K562 (cell line): Measurements from ENCODE around the gene HSDL1. TPM values are rescaled to one million over a fixed set of nuclear protein-coding genes. Genes with fewer than 3 reads are reported as not detected.

Source experiments
- ATF3 ChIP-seq, 2 experiments: fragments of 450-650 bp in 1 of 2; sonication (generic) in 1 of 2; formaldehyde crosslinking in 1 of 2; IDR thresholded peaks in 1 of 2; conservative IDR thresholded peaks in 1 of 2; 2 replicates each; pipeline versions ENCODE4 v1.6.1 to v1.8.1; 2016 to 2023; ENCODE audit warnings: mild to moderate bottlenecking in 2 of 2, moderate library complexity in 2 of 2, inconsistent platforms in 1 of 2, missing genetic modification reagents in 1 of 2
- EGR1 ChIP-seq: fragments of 450-650 bp; conservative IDR thresholded peaks from 2 replicates; pipeline ENCODE4 v1.6.1; 2017; ENCODE audit warnings: mild to moderate bottlenecking
- SMARCC2 ChIP-seq: fragments of 450-650 bp; IDR thresholded peaks from 2 replicates; pipeline ENCODE4 v1.6.1; 2017; ENCODE audit warnings: antibody characterized with exemption, moderate library complexity, mild to moderate bottlenecking, low read depth
- USF1 ChIP-seq: sonication (generic); formaldehyde crosslinking; IDR thresholded peaks from 2 replicates; pipeline ENCODE4 v1.9.0; 2022; ENCODE audit warnings: mild to moderate bottlenecking, missing genetic modification reagents
- ZMIZ1 ChIP-seq, 2 experiments: fragments of 150-350 bp in 1 of 2; IDR thresholded peaks; 2 replicates each; pipeline ENCODE4 v1.6.1; 2012 to 2016; ENCODE audit warnings: low read depth in 2 of 2, low read length in 2 of 2, mild to moderate bottlenecking in 1 of 2, moderate library complexity in 1 of 2
- polyA plus RNA-seq, 8 experiments: library from polyadenylated mRNA; depleted of rRNA in 4 of 8; stranded (reverse) in 5 of 8; unstranded in 3 of 8; fragments of >200 nt; fragmentation: Nextera tagmentation in 2 of 8; fragmentation: Illumina TruSeq in 1 of 8; extraction: Ambion mirVana in 2 of 8; extraction: Trizol in 1 of 8; gene quantifications; 2 replicates each; pipeline versions ENCODE4 v1.2.1 to v1.2.3, GENCODE V29; 2011 to 2014; ENCODE audit warnings: inconsistent platforms in 1 of 8, missing spikeins in 1 of 8
- total RNA-seq, 7 experiments: library from RNA; depleted of rRNA in 6 of 7; stranded (reverse); fragments of >200 nt in 6 of 7; fragmentation: Illumina TruSeq in 2 of 7; extraction: Trizol in 2 of 7; gene quantifications; 2 replicates each; pipeline versions ENCODE4 v1.2.1 to v1.2.3, GENCODE V29; 2011 to 2021; ENCODE audit warnings: low replicate concordance in 1 of 7

The HSDL1 gene
- total and polyA plus RNA-seq, 9 of the 15 experiments (the other 6 are each of a cell fraction or from before 2014, with no cell fraction given): 14.8 to 41.2 (median 27.7) TPM

GRCh38 chr16:84190731-84191388, 45.9 kb upstream of the HSDL1 start, which contains the start of gene ADAD2 (continued):
- TF ChIP-seq ATF3 (IDR thresholded peaks at IDR 0.05): peak; percentile 21; the same call in 1 of the 2 replicates
- TF ChIP-seq ATF3 (CRISPR knock-in tag; conservative IDR thresholded peaks at IDR 0.05): no peak
- TF ChIP-seq EGR1: peak; percentile 43
- TF ChIP-seq ZMIZ1 (IDR thresholded peaks at IDR 0.05; ENCODE audit: low read depth in 2 of 2, low read length in 2 of 2): no peak
- TF ChIP-seq USF1 (CRISPR knock-in tag): peak; percentile 51; the same call in 1 of the 2 replicates
- TF ChIP-seq SMARCC2: no peak
